ENCODE results near the gene NAA20.

Gene NAA20

GRCh38 chr20:20079102-20079784 is 62.1 kb downstream of the NAA20 start:
- DNase-seq = peak; percentile 25
